HUES64 (cell line): ENCODE measurements around the gene CCDC174.
"Not testable (repeated sequence)": the region's sequence is repeated elsewhere in the genome, so short reads cannot be mapped to it uniquely, and the experiment has no call there.

Experiments
- H3K27ac ChIP-seq: 2 replicates; pipeline ENCODE4 v1.7.0; 2013; ENCODE audit warnings: low read depth, low read length, inconsistent platforms
- H3K27me3 ChIP-seq: 2 replicates; pipeline ENCODE4 v1.6.1; 2013; ENCODE audit warnings: mild to moderate bottlenecking, low read length; ENCODE audit not compliant: insufficient read depth
- H3K36me3 ChIP-seq: 2 replicates; pipeline ENCODE4 v1.6.1; 2013; ENCODE audit warnings: mild to moderate bottlenecking, low read length; ENCODE audit not compliant: insufficient read depth
- H3K4me1 ChIP-seq: 2 replicates; pipeline ENCODE4 v1.6.1; 2013; ENCODE audit warnings: mild to moderate bottlenecking, low read length, moderate library complexity; ENCODE audit not compliant: insufficient read depth
- H3K4me3 ChIP-seq: 2 replicates; pipeline ENCODE4 v1.5.1; 2013; ENCODE audit warnings: mild to moderate bottlenecking, low read length, moderate library complexity
- H3K9ac ChIP-seq: 2 replicates; pipeline ENCODE4 v1.6.1; 2013; ENCODE audit warnings: mild to moderate bottlenecking, low read depth, low read length
- H3K9me3 ChIP-seq: 2 replicates; pipeline ENCODE4 v1.6.1; 2013; ENCODE audit warnings: low read depth, low read length; ENCODE audit not compliant: insufficient read depth
- WGBS: fragments of 150-250, 120-280 bp; methylation state at CpG from one replicate; pipeline ENCODE4 v1.1.7; 2013; ENCODE audit warnings: missing lambda C conversion rate; 5-methylcytosine and 5-hydroxymethylcytosine counted together

CCDC174 gene

GRCh38 chr3:14640157-14640562 is 11.4 kb upstream of the CCDC174 start:
- H3K4me3 ChIP-seq, result no peak overlapping the region
- no peak overlapping the region for H3K9ac ChIP-seq
- no peaks in the 10 kb centered on the region for H3K9me3 ChIP-seq
- H3K27me3 ChIP-seq, result peaks cover 13% of the 10 kb centered on the region; the same call in 1 of the 2 replicates
- H3K27ac ChIP-seq, result no peak overlapping the region
- no peaks in the 10 kb centered on the region for H3K36me3 ChIP-seq
- WGBS, result 76% methylated on average over 10 of the region's 10 CpGs
- 0 out of 2 replicates have a peak, but pooled peaks cover 4% of the 10 kb centered on the region for H3K4me1 ChIP-seq

- no peaks in the 10 kb centered on the region for H3K36me3 ChIP-seq
- H3K9me3 ChIP-seq, result no peaks in the 10 kb centered on the region
- 0 out of 2 replicates have a peak, but pooled peaks cover 4% of the 10 kb centered on the region for H3K4me1 ChIP-seq
- no peak overlapping the region for H3K27ac ChIP-seq
- H3K4me3 ChIP-seq, result no peak overlapping the region
- no peak overlapping the region for H3K9ac ChIP-seq
- WGBS, result 63% methylated on average over 2 of the region's 2 CpGs
- H3K27me3 ChIP-seq, result peaks cover 13% of the 10 kb centered on the region; the same call in 1 of the 2 replicates
Measured at GRCh38 chr3:14640734-14641133, 10.8 kb upstream of the CCDC174 start.

- peaks cover 13% of the 10 kb centered on the region; the same call in 1 of the 2 replicates for H3K27me3 ChIP-seq
- 93% methylated on average over 4 of the region's 4 CpGs for WGBS
- 0 out of 2 replicates have a peak, but pooled peaks cover 4% of the 10 kb centered on the region for H3K4me1 ChIP-seq
- H3K36me3 ChIP-seq, result no peaks in the 10 kb centered on the region
- no peak overlapping the region for H3K27ac ChIP-seq
- no peaks in the 10 kb centered on the region for H3K9me3 ChIP-seq
- H3K4me3 ChIP-seq, result no peak overlapping the region
- H3K9ac ChIP-seq, result no peak overlapping the region
Measured at GRCh38 chr3:14641346-14641745, 10.2 kb upstream of the CCDC174 start.

- Histone ChIP-seq H3K27me3 (peaks cover 22% of the 10 kb centered on the region), H3K36me3 (no peaks in the 10 kb centered on the region), H3K4me1 (0 out of 2 replicates have a peak, but pooled peaks cover under 1% of the 10 kb centered on the region), H3K4me3 (no peak overlapping the region), H3K9ac (no peak overlapping the region), H3K9me3 (no peaks in the 10 kb centered on the region), H3K27ac (no peak overlapping the region)
- 90% methylated on average over 5 of the region's 5 CpGs for WGBS
Measured at GRCh38 chr3:14645453-14645852, 6.1 kb upstream of the CCDC174 start.

GRCh38 chr3:14646131-14646573 is 5.4 kb upstream of the CCDC174 start:
- peaks cover 22% of the 10 kb centered on the region for H3K27me3 ChIP-seq
- H3K4me3 ChIP-seq, result no peak overlapping the region
- H3K36me3 ChIP-seq, result no peaks in the 10 kb centered on the region
- WGBS, result 91% methylated on average over 6 of the region's 6 CpGs
- H3K27ac ChIP-seq, result no peak overlapping the region
- H3K4me1 ChIP-seq, result no peaks in the 10 kb centered on the region
- H3K9ac ChIP-seq, result no peak overlapping the region
- no peaks in the 10 kb centered on the region for H3K9me3 ChIP-seq

GRCh38 chr3:14646589-14647413 is 4.8 kb upstream of the CCDC174 start:
- no peak overlapping the region for H3K4me3 ChIP-seq
- H3K9me3 ChIP-seq, result no peaks in the 10 kb centered on the region
- H3K36me3 ChIP-seq, result no peaks in the 10 kb centered on the region
- H3K27me3 ChIP-seq, result peaks cover 22% of the 10 kb centered on the region
- WGBS, result 81% methylated on average over 9 of the region's 9 CpGs
- H3K27ac ChIP-seq, result no peak overlapping the region
- no peaks in the 10 kb centered on the region for H3K4me1 ChIP-seq
- H3K9ac ChIP-seq, result no peak overlapping the region

- Histone ChIP-seq H3K9me3 (no peaks in the 10 kb centered on the region), H3K4me1 (no peaks in the 10 kb centered on the region), H3K9ac (no peak overlapping the region), H3K27me3 (peaks cover 22% of the 10 kb centered on the region), H3K4me3 (no peak overlapping the region), H3K36me3 (no peaks in the 10 kb centered on the region), H3K27ac (no peak overlapping the region)
- WGBS, result 91% methylated on average over 19 of the region's 19 CpGs
Measured at GRCh38 chr3:14647976-14648955, 3.3 kb upstream of the CCDC174 start.

GRCh38 chr3:14649466-14649865 is 2.1 kb upstream of the CCDC174 start:
- Histone ChIP-seq H3K27me3 (peaks cover 13% of the 10 kb centered on the region), H3K9ac (no peak overlapping the region), H3K36me3 (peaks cover 5% of the 10 kb centered on the region), H3K9me3 (no peaks in the 10 kb centered on the region), H3K4me3 (no peak overlapping the region), H3K27ac (no peak overlapping the region), H3K4me1 (no peaks in the 10 kb centered on the region)
- 97% methylated on average over 2 of the region's 2 CpGs for WGBS

- Histone ChIP-seq H3K9me3 (no peaks in the 10 kb centered on the region), H3K9ac (no peak overlapping the region), H3K36me3 (peaks cover 13% of the 10 kb centered on the region), H3K4me3 (no peak overlapping the region), H3K27ac (no peak overlapping the region), H3K4me1 (no peaks in the 10 kb centered on the region), H3K27me3 (peaks cover 9% of the 10 kb centered on the region)
- 95% methylated on average over 4 of the region's 4 CpGs for WGBS
Measured at GRCh38 chr3:14650193-14650592, 1.4 kb upstream of the CCDC174 start.

GRCh38 chr3:14652360-14652907 is 872 bp downstream of the CCDC174 start:
- H3K4me1 ChIP-seq, H3K27ac ChIP-seq, H3K27me3 ChIP-seq, H3K9me3 ChIP-seq: not testable (repeated sequence)
- H3K36me3 ChIP-seq, result peaks cover 35% of the 10 kb centered on the region
- H3K9ac ChIP-seq, result peak overlapping the region; percentile 74
- 92% methylated on average over 21 of the region's 21 CpGs for WGBS
- peak overlapping the region; percentile 83 for H3K4me3 ChIP-seq
